HL-60/S4 (cell line): ENCODE data around the gene STXBP2.

ENCODE experiments used
- in situ Hi-C: fragments of 300-500 bp; cut with MboI; formaldehyde crosslinking; loops from 2 replicates; pipeline ENCODE4 v1.14.3; 2022; ENCODE audit warnings: low sequenced_read_pairs

STXBP2 gene

GRCh38 chr19:7612282-7613274 is 24.3 kb upstream of the STXBP2 start:
- in situ Hi-C loops: no loop called here

DNA sequence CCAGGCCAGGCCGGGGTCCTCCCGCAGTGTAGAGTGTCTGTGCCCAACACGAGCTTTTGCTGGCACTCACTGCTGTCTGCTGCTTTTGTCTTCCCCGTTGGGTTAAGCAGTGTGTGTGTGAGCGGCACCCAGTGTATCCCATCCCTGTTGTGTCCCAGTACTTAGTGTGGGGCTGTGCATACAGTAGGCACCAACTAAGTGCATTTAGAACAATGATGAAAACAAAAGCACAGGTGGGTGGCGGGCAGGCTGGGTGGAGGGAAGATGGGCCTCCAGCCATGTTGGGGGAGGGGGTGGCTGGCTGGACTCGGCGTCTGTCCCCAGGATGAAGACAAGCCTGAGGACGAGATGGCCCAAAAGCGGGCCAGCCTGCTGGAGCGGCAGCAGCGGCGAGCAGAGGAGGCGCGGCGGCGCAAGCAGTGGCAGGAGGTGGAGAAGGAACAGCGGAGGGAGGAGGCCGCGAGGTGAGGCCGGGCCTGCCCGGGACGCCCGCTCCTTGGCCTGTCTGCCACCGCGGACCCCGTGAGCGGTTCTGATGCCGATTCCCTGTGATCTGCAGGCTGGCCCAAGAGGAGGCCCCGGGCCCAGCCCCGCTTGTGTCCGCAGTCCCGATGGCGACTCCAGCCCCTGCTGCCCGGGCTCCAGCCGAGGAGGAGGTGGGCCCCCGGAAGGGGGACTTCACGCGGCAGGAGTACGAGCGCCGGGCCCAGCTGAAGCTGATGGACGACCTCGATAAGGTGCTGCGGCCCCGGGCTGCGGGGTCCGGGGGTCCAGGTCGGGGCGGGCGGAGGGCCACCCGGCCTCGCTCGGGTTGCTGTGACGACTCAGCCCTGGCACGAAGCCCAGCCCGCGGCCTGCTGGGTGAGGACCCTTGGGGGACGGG is 21.8 kb upstream of the STXBP2 start:
- in situ Hi-C loops: no loop called here

GRCh38 chr19:7617172-7617571 is 19.7 kb upstream of the STXBP2 start:
- in situ Hi-C loops: no loop called here

GRCh38 chr19:7617735-7618134 is 19.2 kb upstream of the STXBP2 start:
- in situ Hi-C loops: no loop called here

DNA sequence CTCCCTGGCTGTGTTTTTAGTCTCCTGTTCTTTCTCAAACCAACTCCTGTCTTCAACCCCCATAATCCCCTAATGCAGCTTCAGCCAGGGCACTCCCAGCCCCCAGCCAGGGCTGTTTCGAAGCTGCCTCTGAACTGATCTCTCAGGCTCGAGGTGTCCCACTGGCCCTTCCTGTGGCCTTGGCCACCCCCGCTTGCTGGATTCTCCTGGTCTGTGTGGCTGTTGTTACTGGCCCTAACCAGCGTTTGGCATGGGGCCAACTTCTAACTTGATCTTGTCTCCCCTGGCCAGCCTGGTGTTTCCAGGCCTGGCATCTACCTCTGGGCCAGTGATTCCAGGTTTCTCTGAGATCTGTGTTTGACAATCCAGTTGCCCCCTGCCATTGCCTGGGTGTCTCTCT is 18.6 kb upstream of the STXBP2 start:
- in situ Hi-C loops: no loop called here

GRCh38 chr19:7618771-7619510 is 18.0 kb upstream of the STXBP2 start:
- in situ Hi-C loops: no loop called here

DNA sequence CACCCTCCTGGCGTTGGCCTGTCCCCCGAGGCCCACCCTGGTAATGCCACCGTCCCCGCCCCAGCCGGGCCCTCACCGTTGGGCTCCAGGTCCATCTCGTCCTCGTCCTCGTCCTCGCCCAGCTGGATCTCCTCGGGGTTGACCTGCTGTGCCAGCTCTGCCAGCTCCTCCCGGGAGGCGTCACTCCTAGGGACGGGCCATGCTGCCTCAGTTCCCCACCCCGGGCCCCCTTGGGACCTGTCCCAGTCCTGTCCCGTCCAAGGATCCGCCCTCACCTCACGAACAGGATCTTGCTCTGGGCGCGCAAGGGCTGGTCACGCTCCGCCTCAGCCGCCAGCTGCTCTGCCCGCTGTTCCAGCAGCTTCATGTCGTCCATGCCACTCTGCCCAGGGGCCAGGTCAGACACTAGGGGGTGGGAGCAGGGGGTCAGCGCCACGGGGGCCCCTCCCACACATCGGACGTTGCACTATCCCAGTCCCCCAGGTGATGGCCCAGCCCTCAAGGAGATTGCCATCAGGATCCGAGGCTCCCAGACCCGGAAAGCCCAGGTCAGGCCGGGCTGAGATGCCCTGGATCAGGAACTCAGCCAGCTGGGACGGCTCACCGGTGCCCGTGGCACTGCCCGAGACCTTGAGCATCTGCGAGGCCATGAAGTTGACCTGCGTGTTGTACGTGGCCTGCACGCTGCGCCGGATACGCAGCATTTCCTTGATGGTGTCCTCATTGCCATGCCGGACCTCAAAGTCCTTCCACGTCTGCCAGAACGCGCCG is 17.1 kb upstream of the STXBP2 start:
- in situ Hi-C loops: no loop called here

DNA sequence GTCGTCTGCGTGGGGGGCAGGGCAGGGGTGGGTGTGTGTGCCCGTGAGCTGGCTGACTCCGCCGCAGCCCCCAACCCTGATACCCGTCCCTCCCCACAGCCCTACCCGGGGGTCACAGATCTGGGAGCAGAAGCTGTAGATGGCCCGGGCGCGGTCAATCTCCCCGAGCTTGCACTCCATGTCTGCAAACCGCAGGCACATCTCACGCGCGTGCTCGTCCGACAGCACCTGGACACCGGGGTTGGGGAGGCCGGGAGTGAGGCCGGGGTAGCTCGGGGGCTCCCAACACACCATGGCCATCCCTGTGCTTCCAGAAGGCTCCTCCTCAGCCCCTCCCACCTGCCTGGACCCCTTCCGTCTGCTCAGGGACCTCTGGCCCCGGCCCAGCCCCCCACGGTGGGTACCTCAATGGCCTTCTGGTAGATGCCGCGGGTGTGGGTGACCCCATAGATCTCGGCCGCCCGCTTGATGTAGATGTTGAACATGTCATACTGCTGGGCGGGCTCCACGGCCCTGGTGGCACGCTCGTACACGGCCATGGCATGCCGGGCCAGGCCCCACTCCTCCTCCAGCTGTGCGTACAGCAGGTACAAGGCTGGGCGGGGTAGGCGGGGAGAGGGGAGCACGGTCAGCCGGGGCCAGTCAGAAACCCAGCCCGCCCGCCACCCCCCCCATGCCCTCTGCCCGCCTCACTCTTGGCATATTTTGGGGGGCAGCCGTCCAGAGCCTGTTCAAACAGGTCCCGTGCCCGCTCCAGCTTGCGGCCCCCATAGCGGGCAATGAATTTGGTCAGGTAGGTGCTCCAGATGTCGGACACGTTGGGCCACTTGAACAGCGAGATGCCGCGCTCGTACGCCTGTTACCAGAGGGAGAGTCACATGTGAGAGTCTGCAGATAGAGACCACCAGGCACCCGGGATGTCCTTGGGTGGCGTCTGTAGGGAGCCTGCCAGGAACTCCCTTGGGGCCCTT is 16.2 kb upstream of the STXBP2 start:
- in situ Hi-C loops: no loop called here

- in situ Hi-C loops: no loop called here
Observed at GRCh38 chr19:7622933-7623685, 13.8 kb upstream of the STXBP2 start.

DNA sequence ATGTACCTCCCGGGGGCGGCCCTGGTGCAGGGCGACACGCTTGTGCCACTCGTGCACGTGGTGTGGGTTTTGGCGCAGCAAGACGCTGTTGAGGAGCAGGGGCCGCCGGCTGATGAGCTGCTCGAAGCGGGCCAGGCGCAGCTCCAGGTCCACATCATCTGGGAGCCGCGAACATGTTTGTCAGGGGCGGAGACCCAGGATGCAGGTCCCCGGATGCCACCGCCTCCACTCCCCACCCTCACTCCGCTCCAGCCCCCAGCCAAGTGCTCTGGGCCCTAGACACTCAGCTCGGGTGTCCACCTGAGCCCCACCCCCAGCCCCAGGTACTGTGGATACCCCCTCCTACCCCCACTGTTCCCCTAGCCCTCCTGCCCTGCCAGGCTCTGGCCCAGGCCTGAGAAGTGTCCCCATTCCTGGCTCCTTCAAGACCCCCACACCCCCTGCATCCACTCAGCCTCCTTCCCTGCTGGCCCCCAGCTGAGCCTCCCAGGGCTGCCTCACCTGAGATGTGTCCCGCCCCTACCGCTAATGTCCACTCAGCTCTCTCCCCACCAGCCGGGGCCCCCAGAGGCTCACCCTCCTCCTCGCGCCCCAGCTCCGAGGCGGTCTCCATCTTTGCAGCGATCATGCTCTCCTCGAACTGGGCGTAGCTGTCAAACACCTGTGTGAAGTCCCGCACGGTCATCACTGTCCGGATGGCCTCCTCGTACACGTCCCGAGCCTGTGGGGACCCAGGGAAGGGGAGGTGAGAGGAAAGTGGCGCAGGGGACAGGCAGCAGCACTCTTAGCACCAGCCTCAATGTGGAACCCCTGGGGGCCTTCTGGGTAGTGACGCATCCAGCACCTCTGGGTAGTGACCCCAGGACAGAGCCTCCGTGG is 12.9 kb upstream of the STXBP2 start:
- in situ Hi-C loops: no loop called here

GRCh38 chr19:7624810-7625209 is 12.1 kb upstream of the STXBP2 start:
- in situ Hi-C loops: no loop called here

DNA sequence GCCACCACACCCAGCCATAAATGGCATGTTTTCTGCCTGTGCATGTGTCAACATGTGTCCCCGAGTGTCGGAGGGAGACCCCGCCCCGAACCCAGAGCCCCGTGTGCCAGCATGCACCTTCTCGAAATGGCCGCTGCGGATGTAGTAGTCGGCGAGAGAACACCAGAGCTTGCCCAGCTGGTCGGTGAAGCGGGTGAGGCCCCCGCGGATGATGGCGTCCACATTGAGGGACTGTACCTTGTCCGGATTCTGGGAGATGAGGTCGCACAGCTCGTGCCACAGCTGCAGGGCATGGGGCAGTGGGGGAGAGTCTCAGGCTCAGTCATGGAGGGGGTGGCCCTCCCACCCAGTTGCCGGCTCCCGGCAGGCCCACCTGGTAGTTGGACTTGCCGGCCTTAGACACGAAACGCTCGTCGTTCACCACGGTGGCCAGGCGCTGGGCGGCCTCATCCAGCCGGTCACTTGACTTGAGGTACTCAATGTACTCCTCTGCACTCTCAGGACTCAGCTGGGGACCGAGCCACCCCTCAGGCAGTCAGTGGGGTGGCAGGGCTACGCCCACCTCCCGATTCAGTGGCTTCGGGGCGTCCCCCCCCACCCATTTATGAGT is 11.0 kb upstream of the STXBP2 start:
- in situ Hi-C loops: no loop called here

GRCh38 chr19:7627166-7627565 is 9.7 kb upstream of the STXBP2 start:
- in situ Hi-C loops: no loop called here

- in situ Hi-C loops: no loop called here
Observed at GRCh38 chr19:7628589-7629311, 8.2 kb upstream of the STXBP2 start.

DNA sequence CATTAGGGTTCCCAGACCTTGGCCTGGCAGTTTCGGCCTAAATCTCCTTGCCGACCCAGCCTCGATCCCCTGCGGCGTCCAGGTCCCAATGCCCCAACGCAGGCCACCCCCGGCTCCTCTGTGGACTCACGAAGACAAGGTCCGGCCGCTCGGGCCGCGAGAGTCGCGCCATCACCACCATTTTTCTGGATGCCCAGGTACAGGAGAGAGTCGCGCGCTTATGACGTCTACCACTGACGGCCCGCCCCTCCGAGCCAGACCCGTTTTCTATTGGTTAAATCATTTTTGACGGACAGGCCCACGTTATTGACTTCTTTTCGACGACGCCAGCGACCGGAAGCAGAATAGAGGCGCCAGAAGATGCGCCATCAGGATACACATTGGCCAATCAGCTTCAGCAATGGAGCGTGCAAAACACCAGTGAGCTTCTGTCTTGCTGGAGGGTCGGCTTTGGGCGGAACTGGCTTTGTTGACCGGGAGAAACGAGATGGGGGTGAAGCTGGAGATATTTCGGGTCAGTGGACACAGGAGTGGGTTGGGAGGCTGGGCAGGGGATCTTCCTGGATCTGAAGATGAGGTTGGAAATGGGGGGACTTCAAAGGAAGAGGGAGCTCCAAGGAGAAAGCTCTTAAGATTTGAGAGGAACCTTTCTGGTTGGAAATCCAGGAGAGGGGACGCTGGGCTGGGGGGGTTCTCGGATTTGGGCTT is 7.4 kb upstream of the STXBP2 start, which contains the start of the genes PET100 and XAB2:
PET100 (plus strand) TSS at position 447 of the 708 bp plus-strand sequence; CDS start at position 488, 41 bp downstream.
XAB2 (minus strand) TSS at position 199 of the 708 bp plus-strand sequence; CDS start at position 181, 18 bp downstream.
- in situ Hi-C loops: no loop called here
